ENCODE measurements around the gene CUTA. TPM values are rescaled to one million over a fixed set of nuclear protein-coding genes. Genes with fewer than 3 reads are reported as not detected.

Gene CUTA
- total and polyA plus RNA-seq, 7 donors, result 102 to 193 (median 136) TPM

- TF ChIP-seq EP300 (IDR thresholded peaks at IDR 0.05) (no peak), POLR2A (IDR thresholded peaks at IDR 0.05) (no peak), CTCF (IDR thresholded peaks at IDR 0.05) (no peak), POLR2AphosphoS5 (IDR thresholded peaks at IDR 0.05) (no peak)
- 79 to 85% methylated on average over 9 of the region's 9 CpGs for WGBS, 2 donors
- Histone ChIP-seq H3K27ac (peak overlapping the region; percentile 86 to 95 (median 92)), H3K9me3 (no peaks in the 10 kb centered on the region), H3K4me3 (peak overlapping the region; percentile 4 to 56 (median 38)), H3K4me1 (peaks cover 0 to 14% (median 12%) of the 10 kb centered on the region in 4 donors), H3K36me3 (no peaks in the 10 kb centered on the region), H3K27me3 (no peaks in the 10 kb centered on the region)
- no peak for DNase-seq
- intact Hi-C loops (cut with DNase I), result loop anchor here (1.0 to 10.0 kb wide), 4 partner anchors 35 to 184 kb away; partner anchors contain the start of genes RPS18, VPS52 and ZBTB9
Measured at GRCh38 chr6:33390767-33391277, 27.1 kb downstream of the CUTA start.

GRCh38 chr6:33390173-33390572 is 27.7 kb downstream of the CUTA start:
- 90 to 97% methylated on average over 2 of the region's 2 CpGs for WGBS, 2 donors
- Histone ChIP-seq H3K36me3 (no peaks in the 10 kb centered on the region), H3K9me3 (no peaks in the 10 kb centered on the region), H3K4me1 (peaks cover 0 to 14% (median 12%) of the 10 kb centered on the region in 4 donors), H3K27me3 (no peaks in the 10 kb centered on the region), H3K4me3 (no peak overlapping the region), H3K27ac (peak overlapping the region in 3 of 4 donors; percentile 89 to 95 (median 94))
- TF ChIP-seq POLR2A (IDR thresholded peaks at IDR 0.05) (no peak), POLR2AphosphoS5 (IDR thresholded peaks at IDR 0.05) (no peak), EP300 (IDR thresholded peaks at IDR 0.05) (no peak), CTCF (IDR thresholded peaks at IDR 0.05) (no peak)
- no peak for DNase-seq
- intact Hi-C loops (cut with DNase I), result loop anchor here (2.0 to 10.0 kb wide), 3 partner anchors 65 to 185 kb away; partner anchors contain the start of genes RPS18, VPS52 and ZBTB9

GRCh38 chr6:33384581-33385020 is 33.3 kb downstream of the CUTA start:
- H3K36me3 ChIP-seq, result no peaks in the 10 kb centered on the region
- intact Hi-C loops (cut with DNase I), result no loop called here
- TF ChIP-seq POLR2AphosphoS5 (IDR thresholded peaks at IDR 0.05), result no peak
- peak in 1 of 4 experiments; percentile 16 for TF ChIP-seq CTCF (IDR thresholded peaks at IDR 0.05)
- H3K4me1 ChIP-seq, result peaks cover 0 to 20% (median 11%) of the 10 kb centered on the region in 4 donors
- no peaks in the 10 kb centered on the region for H3K9me3 ChIP-seq
- no peak overlapping the region for H3K4me3 ChIP-seq
- DNase-seq, result no peak
- no peaks in the 10 kb centered on the region for H3K27me3 ChIP-seq
- 17 to 55% methylated on average over 4 of the region's 4 CpGs for WGBS, 2 donors
- no peak overlapping the region for H3K27ac ChIP-seq

GRCh38 chr6:33383427-33384185 is 34.3 kb downstream of the CUTA start:
- Histone ChIP-seq H3K27ac (peak overlapping the region in 1 of 4 donors; percentile 26), H3K4me3 (no peak overlapping the region), H3K9me3 (no peaks in the 10 kb centered on the region), H3K36me3 (no peaks in the 10 kb centered on the region), H3K4me1 (peaks cover 0 to 20% (median 11%) of the 10 kb centered on the region in 4 donors), H3K27me3 (no peaks in the 10 kb centered on the region)
- no peak for TF ChIP-seq POLR2AphosphoS5 (IDR thresholded peaks at IDR 0.05)
- no peak for TF ChIP-seq CTCF (IDR thresholded peaks at IDR 0.05)
- TF ChIP-seq POLR2A (IDR thresholded peaks at IDR 0.05), result no peak
- TF ChIP-seq EP300 (IDR thresholded peaks at IDR 0.05), result no peak
- intact Hi-C loops (cut with DNase I), result no loop called here
- no peak for DNase-seq
- 61 to 78% methylated on average over 10 of the region's 10 CpGs for WGBS, 2 donors
